Measurements from ENCODE around the gene MYCN.

MYCN gene

GRCh38 chr2:15932394-15933183, 7.8 kb upstream of the MYCN start:
- DNase-seq: no peak

- no peak for DNase-seq
Observed at GRCh38 chr2:15933184-15933845, 7.0 kb upstream of the MYCN start.

GRCh38 chr2:15934291-15934945, 5.9 kb upstream of the MYCN start:
- DNase-seq: no peak

- no peak for DNase-seq
Observed at GRCh38 chr2:15935189-15935588, 5.2 kb upstream of the MYCN start.

GRCh38 chr2:15935675-15936074, 4.7 kb upstream of the MYCN start:
- DNase-seq: no peak

GRCh38 chr2:15936277-15937104, 3.9 kb upstream of the MYCN start:
- DNase-seq: no peak

- DNase-seq: no peak
Observed at GRCh38 chr2:15937105-15937881, 3.1 kb upstream of the MYCN start.

- no peak for DNase-seq
Observed at GRCh38 chr2:15937882-15938802, 2.2 kb upstream of the MYCN start.

- DNase-seq: no peak
Observed at GRCh38 chr2:15938803-15939555, 1.4 kb upstream of the MYCN start.

- no peak for DNase-seq
Observed at GRCh38 chr2:15939556-15939853, 845 bp upstream of the MYCN start.

GRCh38 chr2:15940661-15941480, 521 bp downstream of the MYCN start:
- DNase-seq: no peak

GRCh38 chr2:15941481-15941850, 1.1 kb downstream of the MYCN start:
- no peak for DNase-seq

- no peak for DNase-seq
Observed at GRCh38 chr2:15941871-15942710, 1.7 kb downstream of the MYCN start.

- DNase-seq: no peak
Observed at GRCh38 chr2:15942711-15943345, 2.5 kb downstream of the MYCN start.

GRCh38 chr2:15943378-15944280, 3.3 kb downstream of the MYCN start:
- peak; percentile 72 for DNase-seq

- DNase-seq: no peak
Observed at GRCh38 chr2:15944325-15945017, 4.1 kb downstream of the MYCN start.
